Upper lobe of left lung (tissue), 4 donors: Measurements from ENCODE around the gene GULP1.

Experiments
- POLR2A ChIP-seq, 4 donors: fragments of 450-650 bp; IDR thresholded peaks; one replicate each; pipeline ENCODE4 v1.5.1; 2016 to 2017; ENCODE audit warnings: antibody characterized with exemption in 4 of 4, mild to moderate bottlenecking in 2 of 4
- TF ChIP-seq, protein P1 (sequence below), 6 experiments: fragments of 450-650 bp in 4 of 6; fragments of 200-600 bp in 2 of 6; sonication (generic) in 2 of 6; IDR thresholded peaks; one replicate each; pipeline ENCODE4 v1.5.1; 2016 to 2019; ENCODE audit warnings: antibody characterized with exemption in 6 of 6

DNA sequence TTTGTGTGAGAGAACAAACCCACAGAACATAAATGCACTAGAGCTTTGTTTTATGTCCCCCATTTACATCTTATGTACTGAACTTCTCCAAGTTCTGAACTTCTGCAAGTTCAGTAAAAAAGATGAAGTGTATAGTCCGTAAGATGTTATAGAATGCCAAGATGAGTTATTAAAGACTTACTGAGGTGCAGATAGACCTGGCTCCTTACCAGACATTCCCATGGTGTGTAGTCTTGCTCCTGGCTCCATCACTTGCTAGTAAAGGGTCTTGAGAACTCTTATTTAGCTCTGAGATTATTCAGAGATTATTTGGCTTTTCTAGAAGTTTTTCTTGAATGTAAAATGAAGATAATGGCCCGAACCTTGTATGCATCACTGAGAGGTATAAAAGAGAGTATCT is 16.8 kb downstream of the GULP1 start:
- TF ChIP-seq, protein P1, sequence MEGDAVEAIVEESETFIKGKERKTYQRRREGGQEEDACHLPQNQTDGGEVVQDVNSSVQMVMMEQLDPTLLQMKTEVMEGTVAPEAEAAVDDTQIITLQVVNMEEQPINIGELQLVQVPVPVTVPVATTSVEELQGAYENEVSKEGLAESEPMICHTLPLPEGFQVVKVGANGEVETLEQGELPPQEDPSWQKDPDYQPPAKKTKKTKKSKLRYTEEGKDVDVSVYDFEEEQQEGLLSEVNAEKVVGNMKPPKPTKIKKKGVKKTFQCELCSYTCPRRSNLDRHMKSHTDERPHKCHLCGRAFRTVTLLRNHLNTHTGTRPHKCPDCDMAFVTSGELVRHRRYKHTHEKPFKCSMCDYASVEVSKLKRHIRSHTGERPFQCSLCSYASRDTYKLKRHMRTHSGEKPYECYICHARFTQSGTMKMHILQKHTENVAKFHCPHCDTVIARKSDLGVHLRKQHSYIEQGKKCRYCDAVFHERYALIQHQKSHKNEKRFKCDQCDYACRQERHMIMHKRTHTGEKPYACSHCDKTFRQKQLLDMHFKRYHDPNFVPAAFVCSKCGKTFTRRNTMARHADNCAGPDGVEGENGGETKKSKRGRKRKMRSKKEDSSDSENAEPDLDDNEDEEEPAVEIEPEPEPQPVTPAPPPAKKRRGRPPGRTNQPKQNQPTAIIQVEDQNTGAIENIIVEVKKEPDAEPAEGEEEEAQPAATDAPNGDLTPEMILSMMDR (IDR thresholded peaks at IDR 0.05): no peak
- no peak for TF ChIP-seq POLR2A (IDR thresholded peaks at IDR 0.05)
